AG10803 (cell line): ENCODE data around the gene FURIN.
"Not testable (repeated sequence)": the region's sequence is repeated elsewhere in the genome, so short reads cannot be mapped to it uniquely, and the experiment has no call there.

Experiments
- DNase-seq: peaks from one replicate; pipeline ENCODE4 v3.0.0; 2010; ENCODE audit warnings: low read depth
- H3K4me3 ChIP-seq: 2 replicates; pipeline ENCODE4 v1.5.1; 2011; ENCODE audit warnings: mild to moderate bottlenecking, low read length, control low read depth
- CTCF ChIP-seq: conservative IDR thresholded peaks from 2 replicates; pipeline ENCODE4 v1.5.1; 2011; ENCODE audit warnings: mild to moderate bottlenecking, low read length, control low read depth, inconsistent platforms

Gene FURIN

GRCh38 chr15:90915216-90915807 is 46.9 kb downstream of the FURIN start:
- no peak for DNase-seq
- no peak overlapping the region for H3K4me3 ChIP-seq
- no peak for TF ChIP-seq CTCF

- DNase-seq, result no peak
- no peak overlapping the region for H3K4me3 ChIP-seq
- no peak for TF ChIP-seq CTCF
Measured at GRCh38 chr15:90915808-90916440, 47.5 kb downstream of the FURIN start.

GRCh38 chr15:90916461-90916860 is 48.1 kb downstream of the FURIN start:
- no peak overlapping the region for H3K4me3 ChIP-seq
- no peak for DNase-seq
- no peak for TF ChIP-seq CTCF

GRCh38 chr15:90917569-90917968 is 49.2 kb downstream of the FURIN start:
- no peak for DNase-seq
- H3K4me3 ChIP-seq, result no peak overlapping the region
- TF ChIP-seq CTCF, result no peak

- no peak for DNase-seq
- H3K4me3 ChIP-seq, result no peak overlapping the region
- no peak for TF ChIP-seq CTCF
Measured at GRCh38 chr15:90918034-90918788, 49.8 kb downstream of the FURIN start.

GRCh38 chr15:90918835-90919234 is 50.4 kb downstream of the FURIN start:
- DNase-seq, result no peak
- no peak for TF ChIP-seq CTCF

GRCh38 chr15:90921887-90922286 is 53.5 kb downstream of the FURIN start:
- no peak for TF ChIP-seq CTCF
- H3K4me3 ChIP-seq, result no peak overlapping the region

More at GRCh38 chr15:90918835-90919234, 50.4 kb downstream of the FURIN start:
- H3K4me3 ChIP-seq, result no peak overlapping the region

GRCh38 chr15:90922712-90923322 is 54.4 kb downstream of the FURIN start:
- DNase-seq, H3K4me3 ChIP-seq: not testable (repeated sequence)

More at GRCh38 chr15:90921887-90922286, 53.5 kb downstream of the FURIN start:
- DNase-seq, result no peak
